ENCODE measurements around the gene SPIRE2. TPM values are rescaled to one million over a fixed set of nuclear protein-coding genes. Genes with fewer than 3 reads are reported as not detected.
A peak's percentile ranks its signal among the peaks of the same experiment; 100 is the strongest.

The SPIRE2 gene
- total RNA-seq, 1 experiment from 2014 or later, result 21.7 TPM

GRCh38 chr16:89887243-89887642 is 59.0 kb downstream of the SPIRE2 start:
- no peak overlapping the region for H3K27ac ChIP-seq (ENCODE audit: low read length)
- in situ Hi-C loops (cut with HindIII; ENCODE audit: low pct_unique_long_range_greater_than_20kb, low sequenced_read_pairs), result no loop called here
- POLR2A ChIA-PET, result no interaction called here
- H3K36me3 ChIP-seq (ENCODE audit: control insufficient read depth, insufficient read depth, low read length), result peaks cover 15% of the 10 kb centered on the region
- intact Hi-C loops (cut with micrococcal nuclease; ENCODE audit: unreplicated experiment), result no loop called here
- H3K9me3 ChIP-seq (ENCODE audit: control insufficient read depth, insufficient read depth, low read depth, low read length), result no peaks in the 10 kb centered on the region
- BruUV-seq (replicated peaks), result TSS peak; percentile 21
- CTCF ChIA-PET, result no interaction called here
- H3K27me3 ChIP-seq (ENCODE audit: control insufficient read depth, insufficient read depth, low read length), result no peaks in the 10 kb centered on the region
- DNase-seq (ENCODE audit: low read depth, low spot score) (no peak), ATAC-seq (no peak)
- H3K4me3 ChIP-seq (ENCODE audit: low read depth in 2 of 2, low read length in 2 of 2), result no peak overlapping the region
- no peak for TF ChIP-seq REST (IDR thresholded peaks at IDR 0.05; ENCODE audit: insufficient read depth in 1 of 2, low read depth in 2 of 2, low read length in 1 of 2)
- TF ChIP-seq CTCF (IDR thresholded peaks at IDR 0.05), result no peak
- TF ChIP-seq SIN3A (IDR thresholded peaks at IDR 0.05; ENCODE audit: borderline replicate concordance, insufficient read depth, low read depth, low read length), result no peak
- TF ChIP-seq POLR2AphosphoS5 (IDR thresholded peaks at IDR 0.05; ENCODE audit: low read depth, low read length), result no peak
- TF ChIP-seq TCF7L2 (IDR thresholded peaks at IDR 0.05; ENCODE audit: low read depth, low read length), result no peak
- no peaks in the 10 kb centered on the region for H3K4me1 ChIP-seq (ENCODE audit: control insufficient read depth, insufficient read depth, low read length)

- no peak for TF ChIP-seq REST (IDR thresholded peaks at IDR 0.05; ENCODE audit: insufficient read depth in 1 of 2, low read depth in 2 of 2, low read length in 1 of 2)
- H3K9me3 ChIP-seq (ENCODE audit: control insufficient read depth, insufficient read depth, low read depth, low read length), result no peaks in the 10 kb centered on the region
- intact Hi-C loops (cut with micrococcal nuclease; ENCODE audit: unreplicated experiment), result no loop called here
- no peaks in the 10 kb centered on the region for H3K27me3 ChIP-seq (ENCODE audit: control insufficient read depth, insufficient read depth, low read length)
- in situ Hi-C loops (cut with HindIII; ENCODE audit: low pct_unique_long_range_greater_than_20kb, low sequenced_read_pairs), result no loop called here
- H3K36me3 ChIP-seq (ENCODE audit: control insufficient read depth, insufficient read depth, low read length), result peaks cover 10% of the 10 kb centered on the region
- no peaks in the 10 kb centered on the region for H3K4me1 ChIP-seq (ENCODE audit: control insufficient read depth, insufficient read depth, low read length)
- ATAC-seq, result no peak
- no peak overlapping the region for H3K4me3 ChIP-seq (ENCODE audit: low read depth in 2 of 2, low read length in 2 of 2)
- H3K27ac ChIP-seq (ENCODE audit: low read length), result no peak overlapping the region
- no TSS peak for BruUV-seq (replicated peaks)
- ChIA-PET POLR2A (no interaction called here), CTCF (no interaction called here)
- no peak for DNase-seq (ENCODE audit: low read depth, low spot score)
These were observed 61.9 kb downstream of the SPIRE2 start for GRCh38 chr16:89890200-89890599.

Data from Panc1 (cell line).